Endothelial cell of umbilical vein (primary cell): ENCODE results near the gene COPS9. TPM values are rescaled to one million over a fixed set of nuclear protein-coding genes. Genes with fewer than 3 reads are reported as not detected.

Experiments
- BruUV-seq: library from RNA; stranded (reverse); fragments of 400-500 nt; replicated peaks from 2 replicates; lab custom pipeline; 2021; lab: Mats Ljungman, UMichigan
- CTCF ChIA-PET: fragments of 300-600, 350-600 bp; sonication (Branson Sonifier 250); formaldehyde crosslinking; loops from one replicate; lab custom pipeline; 2021; ENCODE audit warnings: antibody characterized with exemption, inconsistent platforms; lab: Charles Lee
- POLR2A ChIA-PET: fragments of 300-600, 350-600 bp; sonication (Branson Sonifier 250); formaldehyde crosslinking; loops from one replicate; lab custom pipeline; 2021; ENCODE audit warnings: antibody characterized with exemption, inconsistent platforms; lab: Charles Lee
- DNase-seq: peaks from one replicate; pipeline ENCODE4 v3.0.0-alpha.2; 2011; ENCODE audit warnings: low read depth, low spot score
- FAIRE-seq: peaks from 2 replicates; lab custom pipeline; 2011; peaks lifted over from hg19 to GRCh38; lab: Jason Lieb, UNC
- H2AFZ ChIP-seq: 2 replicates; pipeline ENCODE4 v1.6.0; 2012; ENCODE audit warnings: low read depth, low read length, control low read depth, inconsistent platforms
- H3K27ac ChIP-seq: 2 replicates; pipeline ENCODE4 v1.5.1; 2011; ENCODE audit warnings: low read depth, mild to moderate bottlenecking, control low read depth, low read length, moderate library complexity; ENCODE audit not compliant: insufficient read depth
- H3K27me3 ChIP-seq, 2 experiments: 2 replicates each; pipeline versions ENCODE4 v1.6.0 to v1.6.1; 2011; ENCODE audit warnings: low read length in 2 of 2, mixed read lengths in 1 of 2; ENCODE audit not compliant: control insufficient read depth in 2 of 2, insufficient read depth in 2 of 2
- H3K36me3 ChIP-seq, 2 experiments: 2 replicates in 1 of 2; 3 replicates in 1 of 2; pipeline ENCODE4 v1.5.1; 2011; ENCODE audit warnings: low read length in 2 of 2, mild to moderate bottlenecking in 1 of 2, moderate library complexity in 1 of 2; ENCODE audit not compliant: control insufficient read depth in 2 of 2, insufficient read depth in 2 of 2; ENCODE audit errors: extremely low read depth in 1 of 2
- H3K4me1 ChIP-seq: 3 replicates; pipeline ENCODE4 v1.5.1; 2011; ENCODE audit warnings: mild to moderate bottlenecking, low read length; ENCODE audit not compliant: control insufficient read depth, insufficient read depth; ENCODE audit errors: extremely low read depth
- H3K4me2 ChIP-seq: 2 replicates; pipeline ENCODE4 v1.6.1; 2011; ENCODE audit warnings: low read length, control low read depth, mixed read lengths; ENCODE audit not compliant: insufficient read depth
- H3K4me3 ChIP-seq, 3 experiments: fragments of 200-600 bp in 1 of 3; sonication (generic), shearing (Covaris generic) in 1 of 3; replicated peaks in 1 of 3; 2 replicates each; pipeline ENCODE4 v1.5.1; 2011 to 2016; ENCODE audit warnings: control low read depth in 3 of 3, low read length in 3 of 3, mild to moderate bottlenecking in 2 of 3, inconsistent platforms in 1 of 3, low read depth in 1 of 3, moderate library complexity in 1 of 3; ENCODE audit not compliant: insufficient read depth in 1 of 3
- H3K79me2 ChIP-seq: 2 replicates; pipeline ENCODE4 v1.6.0; 2012; ENCODE audit warnings: low read length, inconsistent platforms; ENCODE audit not compliant: control insufficient read depth, insufficient read depth
- H3K9ac ChIP-seq: replicated peaks from 2 replicates; pipeline ENCODE3; 2011; ENCODE audit warnings: low read length, control low read depth; ENCODE audit not compliant: insufficient read depth; ENCODE audit errors: extremely low read depth
- H3K9me1 ChIP-seq: replicated peaks from 3 replicates; pipeline ENCODE4 v1.6.0; 2011; ENCODE audit warnings: mild to moderate bottlenecking, low read length; ENCODE audit not compliant: control insufficient read depth, insufficient read depth; ENCODE audit errors: extremely low read depth
- H3K9me3 ChIP-seq: replicated peaks from 2 replicates; pipeline ENCODE4 v1.5.1; 2012; ENCODE audit warnings: low read length, inconsistent platforms; ENCODE audit not compliant: control insufficient read depth, insufficient read depth
- H4K20me1 ChIP-seq: replicated peaks from 2 replicates; pipeline ENCODE3; 2011; ENCODE audit warnings: mild to moderate bottlenecking, low read length; ENCODE audit not compliant: control insufficient read depth, insufficient read depth; ENCODE audit errors: extremely low read depth
- EZH2 ChIP-seq: IDR thresholded peaks from 2 replicates; pipeline ENCODE4 v1.6.1; 2012; ENCODE audit warnings: borderline replicate concordance, low read depth, mild to moderate bottlenecking, moderate library complexity, low read length, inconsistent platforms; ENCODE audit not compliant: severe bottlenecking
- FOS ChIP-seq: IDR thresholded peaks from 2 replicates; pipeline ENCODE4 v1.6.1; 2011; ENCODE audit warnings: mild to moderate bottlenecking, low read length, moderate library complexity, borderline replicate concordance; ENCODE audit not compliant: insufficient read depth
- GATA2 ChIP-seq: IDR thresholded peaks from 2 replicates; pipeline ENCODE4 v1.7.0; 2011; ENCODE audit warnings: low read depth, mild to moderate bottlenecking, moderate library complexity, mixed read lengths, low read length; ENCODE audit not compliant: insufficient read length, insufficient read depth
- JUN ChIP-seq: IDR thresholded peaks from 2 replicates; pipeline ENCODE4 v1.6.1; 2011; ENCODE audit warnings: borderline replicate concordance, low read depth; ENCODE audit not compliant: insufficient read length, insufficient read depth
- MYC ChIP-seq: IDR thresholded peaks from one replicate; pipeline ENCODE4 v1.6.1; 2011; ENCODE audit warnings: mild to moderate bottlenecking, low read depth, low read length
- POLR2A ChIP-seq: IDR thresholded peaks from 2 replicates; pipeline ENCODE4 v1.6.1; 2012; ENCODE audit warnings: low read depth, mild to moderate bottlenecking, control low read depth, low read length
- POLR2AphosphoS5 ChIP-seq: IDR thresholded peaks from 2 replicates; pipeline ENCODE4 v1.6.1; 2012; ENCODE audit warnings: low read depth, mild to moderate bottlenecking, control low read depth, low read length, moderate library complexity; ENCODE audit not compliant: insufficient read depth
- dilution Hi-C: fragments of 300-500 bp; cut with MboI; formaldehyde crosslinking; loops from one replicate; pipeline ENCODE4 v1.15.0; 2019; ENCODE audit warnings: low sequenced_read_pairs; ENCODE audit not compliant: extremely low pct_ligation_motif_present
- intact Hi-C: fragments of 100-400 bp; cut with micrococcal nuclease; formaldehyde crosslinking; loops from one replicate; pipeline ENCODE4 v1.10.0; 2022
- polyA plus RNA-seq, 4 experiments: library from polyadenylated mRNA; depleted of rRNA in 3 of 4; stranded (reverse) in 3 of 4; unstranded in 1 of 4; fragments of >200 nt; gene quantifications; 2 replicates each; pipeline versions ENCODE4 v1.2.1 to v1.2.3, GENCODE V29; 2011 to 2012; ENCODE audit warnings: missing spikeins in 1 of 4
- total RNA-seq: library from RNA; stranded (reverse); gene quantifications from 2 replicates; pipeline ENCODE4 v1.2.3, GENCODE V29; 2021
- TF ChIP-seq, protein P1 (sequence below): IDR thresholded peaks from 2 replicates; pipeline ENCODE4 v1.6.1; 2011; ENCODE audit not compliant: insufficient read depth, insufficient read length
- TF ChIP-seq, protein P2 (sequence below), 2 donors: IDR thresholded peaks; 1 replicate in 1 of 2; 2 replicates in 1 of 2; pipeline ENCODE4 v1.5.1; 2011; ENCODE audit warnings: low read length in 2 of 2, mild to moderate bottlenecking in 2 of 2, moderate library complexity in 2 of 2, control low read depth in 1 of 2, inconsistent platforms in 1 of 2, low read depth in 1 of 2; ENCODE audit not compliant: insufficient read depth in 1 of 2; ENCODE audit errors: extremely low read depth in 1 of 2

Gene COPS9
- total and polyA plus RNA-seq, 2 donors (not counting 3 experiments of a cell fraction or from before 2014, with no cell fraction given) = 196 to 361 TPM

DNA sequence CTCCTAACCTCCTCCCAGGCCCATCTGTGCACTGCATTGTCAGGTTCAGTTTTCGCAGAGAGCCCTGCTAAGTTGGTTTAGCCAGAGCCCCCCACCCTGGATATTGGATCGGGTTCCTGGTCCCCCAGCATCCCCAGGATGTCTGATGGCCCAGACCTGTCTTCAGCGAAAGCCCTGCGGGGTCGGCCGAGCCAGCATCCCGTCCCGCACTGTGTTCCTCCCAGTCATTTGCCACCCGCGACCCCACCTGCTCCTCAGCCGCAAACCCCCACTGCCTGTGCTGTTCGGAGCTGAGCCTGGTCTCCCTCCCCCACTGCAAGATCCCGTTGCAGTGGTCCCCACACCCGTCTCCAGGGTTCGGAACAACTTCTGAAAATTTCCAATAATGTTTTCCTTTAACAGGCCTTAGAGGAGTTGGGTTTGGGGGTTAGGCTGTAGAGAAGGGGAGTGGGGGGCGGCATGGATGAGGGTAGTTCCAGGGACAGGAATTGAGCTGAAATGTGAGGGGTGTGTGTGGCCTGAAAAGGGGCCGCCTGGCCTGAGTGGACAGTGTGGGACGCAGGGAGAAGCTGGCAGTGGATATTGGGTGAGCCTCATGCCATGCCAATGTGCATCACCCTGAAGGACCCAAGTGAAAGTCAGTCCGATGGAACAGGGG is 1.6 kb upstream of the COPS9 start:
- dilution Hi-C loops (no loop called here), intact Hi-C loops (loop anchor here (5.0 kb wide), 1 partner anchor 735 kb away; the partner anchor contains the start of gene HDAC4)
- DNase-seq = no peak
- TF ChIP-seq MYC (no peak), EZH2 (no peak), JUN (no peak), GATA2 (no peak), FOS (no peak), POLR2AphosphoS5 (no peak), POLR2A (no peak)
- TF ChIP-seq, protein P1, sequence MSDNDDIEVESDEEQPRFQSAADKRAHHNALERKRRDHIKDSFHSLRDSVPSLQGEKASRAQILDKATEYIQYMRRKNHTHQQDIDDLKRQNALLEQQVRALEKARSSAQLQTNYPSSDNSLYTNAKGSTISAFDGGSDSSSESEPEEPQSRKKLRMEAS = no peak
- TF ChIP-seq, protein P2, sequence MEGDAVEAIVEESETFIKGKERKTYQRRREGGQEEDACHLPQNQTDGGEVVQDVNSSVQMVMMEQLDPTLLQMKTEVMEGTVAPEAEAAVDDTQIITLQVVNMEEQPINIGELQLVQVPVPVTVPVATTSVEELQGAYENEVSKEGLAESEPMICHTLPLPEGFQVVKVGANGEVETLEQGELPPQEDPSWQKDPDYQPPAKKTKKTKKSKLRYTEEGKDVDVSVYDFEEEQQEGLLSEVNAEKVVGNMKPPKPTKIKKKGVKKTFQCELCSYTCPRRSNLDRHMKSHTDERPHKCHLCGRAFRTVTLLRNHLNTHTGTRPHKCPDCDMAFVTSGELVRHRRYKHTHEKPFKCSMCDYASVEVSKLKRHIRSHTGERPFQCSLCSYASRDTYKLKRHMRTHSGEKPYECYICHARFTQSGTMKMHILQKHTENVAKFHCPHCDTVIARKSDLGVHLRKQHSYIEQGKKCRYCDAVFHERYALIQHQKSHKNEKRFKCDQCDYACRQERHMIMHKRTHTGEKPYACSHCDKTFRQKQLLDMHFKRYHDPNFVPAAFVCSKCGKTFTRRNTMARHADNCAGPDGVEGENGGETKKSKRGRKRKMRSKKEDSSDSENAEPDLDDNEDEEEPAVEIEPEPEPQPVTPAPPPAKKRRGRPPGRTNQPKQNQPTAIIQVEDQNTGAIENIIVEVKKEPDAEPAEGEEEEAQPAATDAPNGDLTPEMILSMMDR (IDR thresholded peaks at IDR 0.05; ENCODE audit: extremely low read depth in 1 of 2, insufficient read depth in 1 of 2, low read depth in 1 of 2, low read length in 2 of 2) = no peak
- no peak for FAIRE-seq
- Histone ChIP-seq H3K4me3 (no peak overlapping the region), H3K9me3 (no peaks in the 10 kb centered on the region), H3K27ac (no peak overlapping the region), H3K79me2 (peaks cover 23% of the 10 kb centered on the region), H4K20me1 (no peaks in the 10 kb centered on the region), H3K4me2 (no peak overlapping the region), H3K36me3 (peaks cover 2 to 3% of the 10 kb centered on the region in 2 experiments), H3K9me1 (no peaks in the 10 kb centered on the region), H3K9ac (no peak overlapping the region), H2AFZ (no peak overlapping the region), H3K27me3 (no peaks in the 10 kb centered on the region), H3K4me1 (peaks cover 9% of the 10 kb centered on the region)
- BruUV-seq = no TSS peak
- POLR2A ChIA-PET = no interaction called here
- CTCF ChIA-PET = no interaction called here
